Psoas muscle (tissue), 8 donors: ENCODE results near the gene ZNF839. TPM values are rescaled to one million over a fixed set of nuclear protein-coding genes. Genes with fewer than 3 reads are reported as not detected.
"Not testable (repeated sequence)": the region's sequence is repeated elsewhere in the genome, so short reads cannot be mapped to it uniquely, and the experiment has no call there.

ENCODE experiments used
- ATAC-seq, 4 donors: fragments of 200-7000 bp; cut with Tn5 transposase; one replicate each; pipeline ENCODE4 v1.9.1; 2020; ENCODE audit warnings: moderate library complexity in 3 of 4, mild to moderate bottlenecking in 2 of 4
- DNase-seq, 2 donors: peaks; one replicate each; pipeline ENCODE4 v3.0.0-alpha.2; 2020
- H3K27ac ChIP-seq: fragments of 200-600 bp; one replicate; pipeline ENCODE4 v1.8.0; 2022
- H3K27me3 ChIP-seq, 3 donors: fragments of 200-600 bp in 1 of 3; one replicate each; pipeline versions ENCODE4 v1.6.1 to v1.8.0; 2013 to 2022; ENCODE audit warnings: low read length in 2 of 3, mild to moderate bottlenecking in 2 of 3, moderate library complexity in 1 of 3; ENCODE audit not compliant: insufficient read depth in 3 of 3
- H3K36me3 ChIP-seq, 2 donors: fragments of 200-600 bp in 1 of 2; one replicate each; pipeline versions ENCODE4 v1.6.1 to v1.8.0; 2013 to 2022; ENCODE audit warnings: low read depth in 1 of 2, mild to moderate bottlenecking in 1 of 2, moderate library complexity in 1 of 2; ENCODE audit not compliant: insufficient read depth in 1 of 2
- H3K4me1 ChIP-seq: fragments of 200-600 bp; one replicate; pipeline ENCODE4 v1.8.0; 2022
- H3K4me3 ChIP-seq: fragments of 200-600 bp; one replicate; pipeline ENCODE4 v1.8.0; 2022; ENCODE audit warnings: mild to moderate bottlenecking
- H3K9me3 ChIP-seq: fragments of 200-600 bp; one replicate; pipeline ENCODE4 v1.8.0; 2022
- CTCF ChIP-seq: fragments of 200-600 bp; IDR thresholded peaks from one replicate; pipeline ENCODE4 v1.8.0; 2022; ENCODE audit warnings: antibody characterized with exemption
- WGBS, 3 donors: extraction: QIAGEN DNeasy Blood & Tissue Kit; methylation state at CpG; one replicate each; pipeline versions ENCODE4 v1.1.6 to v1.1.7; 2013; 5-methylcytosine and 5-hydroxymethylcytosine counted together
- intact Hi-C, 2 donors: fragments of 100-400 bp; cut with DNase I; formaldehyde crosslinking; loops; one replicate each; pipeline versions ENCODE4 v1.11.0 to v1.14.2; 2022
- polyA plus RNA-seq, 3 donors: library from polyadenylated mRNA; stranded (reverse); fragments of 200-250 nt; gene quantifications; one replicate each; pipeline ENCODE4 v1.2.3, GENCODE V29; 2013
- total RNA-seq, 4 donors: library from RNA; stranded (reverse); fragmentation: NEBNext Ultra II Directional in 2 of 4; extraction: Animal tissue kit (Norgen Biotek cat#: 25700) in 2 of 4; gene quantifications; one replicate each; pipeline versions ENCODE4 v1.2.1 to v1.2.4, GENCODE V29; 2021 to 2023
- donor health status: healthy with polysubstance abuse.
- donor health status: DM: no; HTN: no; CAD: no; lungs with moderate emphysema.
- donor health status: Bipolar disorder and iron deficiency.
- donor health status: healthy.
- donor health status: DM: yes; HTN: yes; CAD: no.
- donor health status: DM: no; HTN: no; CAD: no.
- donor health status: DM: no; HTN: no; CAD: no.
- donor health status: DM: yes; HTN: yes; CAD: no.

ZNF839 gene
- total and polyA plus RNA-seq, 7 donors = 4.6 to 18.2 (median 10.0) TPM

- TF ChIP-seq CTCF = no peak
Measured at GRCh38 chr14:102344485-102344884, 24.9 kb downstream of the ZNF839 start.

GRCh38 chr14:102345232-102345631, 25.7 kb downstream of the ZNF839 start:
- H3K4me3 ChIP-seq = no peak overlapping the region
- no peaks in the 10 kb centered on the region for H3K27me3 ChIP-seq
- WGBS, 3 donors = 61 to 88% (median 69%) methylated on average over 3 of the region's 3 CpGs
- H3K4me1 ChIP-seq = no peaks in the 10 kb centered on the region
- no peaks in the 10 kb centered on the region for H3K9me3 ChIP-seq
- ATAC-seq (no peak), DNase-seq (no peak)
- intact Hi-C loops = no loop called here
- no peak overlapping the region for H3K27ac ChIP-seq
- peaks cover 8 to 100% of the 10 kb centered on the region in 2 donors for H3K36me3 ChIP-seq
- TF ChIP-seq CTCF = no peak

More at GRCh38 chr14:102344485-102344884, 24.9 kb downstream of the ZNF839 start:
- H3K36me3 ChIP-seq = peaks cover 8 to 100% of the 10 kb centered on the region in 2 donors
- H3K4me3 ChIP-seq = no peak overlapping the region
- H3K27me3 ChIP-seq = no peaks in the 10 kb centered on the region
- 73 to 88% (median 82%) methylated on average over 5 of the region's 5 CpGs for WGBS, 3 donors
- H3K27ac ChIP-seq = no peak overlapping the region
- intact Hi-C loops = no loop called here
- H3K4me1 ChIP-seq = no peaks in the 10 kb centered on the region
- no peaks in the 10 kb centered on the region for H3K9me3 ChIP-seq
- DNase-seq = no peak
- no peak for ATAC-seq

- H3K27ac ChIP-seq = no peak overlapping the region
- 93 to 97% (median 95%) methylated on average over 4 of the region's 4 CpGs for WGBS, 3 donors
- no peaks in the 10 kb centered on the region for H3K27me3 ChIP-seq
- no peak for DNase-seq
- no peaks in the 10 kb centered on the region for H3K9me3 ChIP-seq
- H3K4me3 ChIP-seq = no peak overlapping the region
- TF ChIP-seq CTCF = no peak
- H3K4me1 ChIP-seq = peaks cover 3% of the 10 kb centered on the region
- intact Hi-C loops = no loop called here
- no peak for ATAC-seq
- H3K36me3 ChIP-seq = peaks cover 8 to 99% of the 10 kb centered on the region in 2 donors
Measured at GRCh38 chr14:102346645-102347044, 27.1 kb downstream of the ZNF839 start.

- H3K9me3 ChIP-seq = no peaks in the 10 kb centered on the region
- H3K4me3 ChIP-seq = no peak overlapping the region
- 87 to 92% (median 92%) methylated on average over 16 of the region's 16 CpGs for WGBS, 3 donors
- no peaks in the 10 kb centered on the region for H3K27me3 ChIP-seq
- intact Hi-C loops = no loop called here
- no peak for DNase-seq
- H3K36me3 ChIP-seq = peaks cover 8 to 99% of the 10 kb centered on the region in 2 donors
- no peak for TF ChIP-seq CTCF
- H3K27ac ChIP-seq = no peak overlapping the region
- peaks cover 3% of the 10 kb centered on the region for H3K4me1 ChIP-seq
- ATAC-seq = no peak
Measured at GRCh38 chr14:102348376-102348775, 28.8 kb downstream of the ZNF839 start.

DNA sequence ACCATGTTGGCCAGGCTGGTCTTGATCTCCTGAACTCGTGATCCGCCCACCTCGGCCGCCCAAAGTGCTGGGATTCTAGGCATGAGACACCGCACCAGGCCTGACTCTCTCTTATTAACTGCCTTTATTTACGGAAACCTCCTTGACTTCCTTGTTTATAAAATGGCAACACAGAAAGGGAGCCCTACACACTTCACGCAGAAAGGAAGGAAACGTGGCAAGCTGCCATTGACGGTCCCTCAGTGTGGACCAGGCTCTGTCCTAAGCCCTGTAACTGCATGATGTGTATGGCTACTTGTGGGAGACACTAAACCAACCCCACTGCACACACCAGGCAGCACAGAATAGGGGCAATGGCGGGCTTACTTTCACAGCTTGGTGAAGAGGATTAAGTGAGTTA, 31.5 kb downstream of the ZNF839 start:
- 75 to 82% (median 81%) methylated on average over 10 of the region's 10 CpGs for WGBS, 3 donors
- intact Hi-C loops = no loop called here
- ATAC-seq (peak in 1 of 4 donors; percentile 32), DNase-seq (no peak)
- TF ChIP-seq CTCF = no peak
- Histone ChIP-seq H3K9me3 (no peaks in the 10 kb centered on the region), H3K27ac (peak overlapping the region; percentile 38), H3K36me3 (peaks cover 8 to 99% of the 10 kb centered on the region in 2 donors), H3K27me3 (no peaks in the 10 kb centered on the region), H3K4me3 (no peak overlapping the region), H3K4me1 (peaks cover 3% of the 10 kb centered on the region)

GRCh38 chr14:102351593-102351992, 32.0 kb downstream of the ZNF839 start:
- Histone ChIP-seq H3K27ac (peak overlapping the region; percentile 38), H3K36me3 (peaks cover 11 to 99% of the 10 kb centered on the region in 2 donors)
- H3K27me3 ChIP-seq, ATAC-seq, H3K4me3 ChIP-seq, H3K9me3 ChIP-seq, H3K4me1 ChIP-seq, DNase-seq, intact Hi-C loops: not testable (repeated sequence)
- 70 to 78% (median 75%) methylated on average over 9 of the region's 9 CpGs for WGBS, 3 donors
